HFF-Myc (cell line): ENCODE results near the gene EDNRA.

ENCODE experiments used
- DNase-seq: peaks from one replicate; pipeline ENCODE4 v3.0.0-alpha.2; 2011; ENCODE audit warnings: low read depth; ENCODE audit errors: extremely low read depth
- H3K4me3 ChIP-seq: replicated peaks from 2 replicates; pipeline ENCODE4 v1.5.1; 2011; ENCODE audit warnings: low read depth, mild to moderate bottlenecking, control low read depth, low read length
- TF ChIP-seq, protein P1 (sequence below): IDR thresholded peaks from 2 replicates; pipeline ENCODE4 v1.5.1; 2012; ENCODE audit warnings: mild to moderate bottlenecking, low read depth, low read length, control low read depth; ENCODE audit errors: missing control alignments

EDNRA gene

GRCh38 chr4:147493307-147493706 is 12.4 kb downstream of the EDNRA start:
- DNase-seq: no peak
- TF ChIP-seq, protein P1, sequence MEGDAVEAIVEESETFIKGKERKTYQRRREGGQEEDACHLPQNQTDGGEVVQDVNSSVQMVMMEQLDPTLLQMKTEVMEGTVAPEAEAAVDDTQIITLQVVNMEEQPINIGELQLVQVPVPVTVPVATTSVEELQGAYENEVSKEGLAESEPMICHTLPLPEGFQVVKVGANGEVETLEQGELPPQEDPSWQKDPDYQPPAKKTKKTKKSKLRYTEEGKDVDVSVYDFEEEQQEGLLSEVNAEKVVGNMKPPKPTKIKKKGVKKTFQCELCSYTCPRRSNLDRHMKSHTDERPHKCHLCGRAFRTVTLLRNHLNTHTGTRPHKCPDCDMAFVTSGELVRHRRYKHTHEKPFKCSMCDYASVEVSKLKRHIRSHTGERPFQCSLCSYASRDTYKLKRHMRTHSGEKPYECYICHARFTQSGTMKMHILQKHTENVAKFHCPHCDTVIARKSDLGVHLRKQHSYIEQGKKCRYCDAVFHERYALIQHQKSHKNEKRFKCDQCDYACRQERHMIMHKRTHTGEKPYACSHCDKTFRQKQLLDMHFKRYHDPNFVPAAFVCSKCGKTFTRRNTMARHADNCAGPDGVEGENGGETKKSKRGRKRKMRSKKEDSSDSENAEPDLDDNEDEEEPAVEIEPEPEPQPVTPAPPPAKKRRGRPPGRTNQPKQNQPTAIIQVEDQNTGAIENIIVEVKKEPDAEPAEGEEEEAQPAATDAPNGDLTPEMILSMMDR: no peak
- no peak overlapping the region for H3K4me3 ChIP-seq

DNA sequence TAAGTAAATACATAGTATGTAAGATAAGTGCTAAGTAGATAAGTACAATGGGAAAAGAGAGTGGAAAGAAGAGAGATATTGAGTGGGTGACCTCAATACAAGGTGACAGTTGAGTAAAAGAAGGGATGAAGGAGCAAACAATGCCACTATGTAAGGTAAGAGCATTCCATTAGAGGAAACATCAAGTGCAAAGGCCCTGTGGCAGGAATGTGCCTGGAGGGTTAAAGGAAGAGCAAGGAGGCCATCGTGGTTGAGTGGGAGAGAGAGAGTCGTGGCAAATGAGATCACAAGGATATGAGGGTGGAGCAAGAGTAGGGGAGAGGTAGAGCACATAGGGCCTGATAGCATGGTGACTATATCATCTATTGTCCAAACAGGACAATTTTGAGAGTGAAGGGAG is 13.4 kb downstream of the EDNRA start:
- DNase-seq: no peak
- TF ChIP-seq, protein P1: no peak
- no peak overlapping the region for H3K4me3 ChIP-seq

DNA sequence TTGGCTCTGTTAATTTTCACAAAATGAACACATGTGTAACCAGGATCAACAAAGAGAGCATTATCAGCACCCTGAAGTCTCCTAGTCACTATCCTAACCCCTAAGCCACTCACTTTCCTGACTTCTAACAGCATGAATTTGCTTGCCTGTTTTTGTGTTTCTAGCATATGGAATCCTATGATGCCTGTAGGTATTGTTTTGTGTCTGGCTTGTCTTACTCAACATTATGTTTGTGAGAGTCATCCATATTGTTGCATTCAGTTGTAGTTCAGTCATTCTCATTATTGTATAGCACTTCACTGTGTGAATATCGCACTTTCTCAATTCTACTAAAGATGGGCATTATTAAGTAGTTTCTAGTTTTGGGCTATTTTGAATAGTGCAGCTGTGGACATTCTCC is 15.6 kb downstream of the EDNRA start:
- DNase-seq: no peak
- H3K4me3 ChIP-seq: no peak overlapping the region
- TF ChIP-seq, protein P1: no peak

GRCh38 chr4:147498031-147498660 is 17.2 kb downstream of the EDNRA start:
- no peak overlapping the region for H3K4me3 ChIP-seq
- TF ChIP-seq, protein P1: no peak
- DNase-seq: no peak

GRCh38 chr4:147508346-147508745 is 27.4 kb downstream of the EDNRA start:
- TF ChIP-seq, protein P1: no peak
- no peak overlapping the region for H3K4me3 ChIP-seq
- DNase-seq: no peak

- TF ChIP-seq, protein P1: no peak
- no peak for DNase-seq
- H3K4me3 ChIP-seq: no peak overlapping the region
These were observed 28.5 kb downstream of the EDNRA start for GRCh38 chr4:147509386-147509785.
